Psoas muscle (tissue), 8 donors: ENCODE measurements around the gene UNCX. TPM values are rescaled to one million over a fixed set of nuclear protein-coding genes. Genes with fewer than 3 reads are reported as not detected.
"Not testable (repeated sequence)": the region's sequence is repeated elsewhere in the genome, so short reads cannot be mapped to it uniquely, and the experiment has no call there.

ENCODE experiments used
- ATAC-seq, 4 donors: fragments of 200-7000 bp; cut with Tn5 transposase; one replicate each; pipeline ENCODE4 v1.9.1; 2020; ENCODE audit warnings: moderate library complexity in 3 of 4, mild to moderate bottlenecking in 2 of 4
- DNase-seq, 2 donors: peaks; one replicate each; pipeline ENCODE4 v3.0.0-alpha.2; 2020
- H3K27ac ChIP-seq: fragments of 200-600 bp; one replicate; pipeline ENCODE4 v1.8.0; 2022
- H3K27me3 ChIP-seq, 3 donors: fragments of 200-600 bp in 1 of 3; one replicate each; pipeline versions ENCODE4 v1.6.1 to v1.8.0; 2013 to 2022; ENCODE audit warnings: low read length in 2 of 3, mild to moderate bottlenecking in 2 of 3, moderate library complexity in 1 of 3; ENCODE audit not compliant: insufficient read depth in 3 of 3
- H3K36me3 ChIP-seq, 2 donors: fragments of 200-600 bp in 1 of 2; one replicate each; pipeline versions ENCODE4 v1.6.1 to v1.8.0; 2013 to 2022; ENCODE audit warnings: low read depth in 1 of 2, mild to moderate bottlenecking in 1 of 2, moderate library complexity in 1 of 2; ENCODE audit not compliant: insufficient read depth in 1 of 2
- H3K4me1 ChIP-seq: fragments of 200-600 bp; one replicate; pipeline ENCODE4 v1.8.0; 2022
- H3K4me3 ChIP-seq: fragments of 200-600 bp; one replicate; pipeline ENCODE4 v1.8.0; 2022; ENCODE audit warnings: mild to moderate bottlenecking
- H3K9me3 ChIP-seq: fragments of 200-600 bp; one replicate; pipeline ENCODE4 v1.8.0; 2022
- CTCF ChIP-seq: fragments of 200-600 bp; IDR thresholded peaks from one replicate; pipeline ENCODE4 v1.8.0; 2022; ENCODE audit warnings: antibody characterized with exemption
- WGBS, 3 donors: extraction: QIAGEN DNeasy Blood & Tissue Kit; methylation state at CpG; one replicate each; pipeline versions ENCODE4 v1.1.6 to v1.1.7; 2013; 5-methylcytosine and 5-hydroxymethylcytosine counted together
- intact Hi-C, 2 donors: fragments of 100-400 bp; cut with DNase I; formaldehyde crosslinking; loops; one replicate each; pipeline versions ENCODE4 v1.11.0 to v1.14.2; 2022
- polyA plus RNA-seq, 3 donors: library from polyadenylated mRNA; stranded (reverse); fragments of 200-250 nt; gene quantifications; one replicate each; pipeline ENCODE4 v1.2.3, GENCODE V29; 2013
- total RNA-seq, 4 donors: library from RNA; stranded (reverse); fragmentation: NEBNext Ultra II Directional in 2 of 4; extraction: Animal tissue kit (Norgen Biotek cat#: 25700) in 2 of 4; gene quantifications; one replicate each; pipeline versions ENCODE4 v1.2.1 to v1.2.4, GENCODE V29; 2021 to 2023
- donor health status: healthy with polysubstance abuse.
- donor health status: DM: no; HTN: no; CAD: no; lungs with moderate emphysema.
- donor health status: Bipolar disorder and iron deficiency.
- donor health status: healthy.
- donor health status: DM: yes; HTN: yes; CAD: no.
- donor health status: DM: no; HTN: no; CAD: no.
- donor health status: DM: no; HTN: no; CAD: no.
- donor health status: DM: yes; HTN: yes; CAD: no.

The UNCX gene
- total and polyA plus RNA-seq, 7 donors: not detected

GRCh38 chr7:1278543-1278942 is 45.9 kb downstream of the UNCX start:
- 80 to 94% (median 85%) methylated on average over 10 of the region's 10 CpGs for WGBS, 3 donors
- TF ChIP-seq CTCF: no peak
- H3K4me3 ChIP-seq: no peak overlapping the region
- no peak for DNase-seq
- H3K36me3 ChIP-seq: no peaks in the 10 kb centered on the region
- no peaks in the 10 kb centered on the region for H3K9me3 ChIP-seq
- H3K27me3 ChIP-seq: peaks cover 0 to 51% (median 9%) of the 10 kb centered on the region in 3 donors
- H3K27ac ChIP-seq: no peak overlapping the region
- no peaks in the 10 kb centered on the region for H3K4me1 ChIP-seq
- intact Hi-C loops: no loop called here
- ATAC-seq: no peak

GRCh38 chr7:1279041-1279440 is 46.4 kb downstream of the UNCX start:
- H3K9me3 ChIP-seq: no peaks in the 10 kb centered on the region
- no peak for TF ChIP-seq CTCF
- ATAC-seq (no peak), DNase-seq (peak in 1 of 2 donors; percentile 6)
- 77 to 86% (median 81%) methylated on average over 16 of the region's 16 CpGs for WGBS, 3 donors
- no peak overlapping the region for H3K27ac ChIP-seq
- H3K36me3 ChIP-seq: no peaks in the 10 kb centered on the region
- H3K4me1 ChIP-seq: no peaks in the 10 kb centered on the region
- no peak overlapping the region for H3K4me3 ChIP-seq
- intact Hi-C loops: no loop called here
- peaks cover 0 to 51% (median 9%) of the 10 kb centered on the region in 3 donors for H3K27me3 ChIP-seq

GRCh38 chr7:1279895-1280294 is 47.2 kb downstream of the UNCX start:
- H3K4me3 ChIP-seq, H3K9me3 ChIP-seq, H3K4me1 ChIP-seq, H3K36me3 ChIP-seq, intact Hi-C loops, H3K27ac ChIP-seq, ATAC-seq, DNase-seq: not testable (repeated sequence)
- peaks cover 0 to 47% (median 13%) of the 10 kb centered on the region in 3 donors for H3K27me3 ChIP-seq
- WGBS, 3 donors: 54 to 63% (median 59%) methylated on average over 3 to 4 of the region's 4 CpGs

GRCh38 chr7:1281068-1281467 is 48.4 kb downstream of the UNCX start:
- Histone ChIP-seq H3K27me3 (peaks cover 0 to 47% (median 10%) of the 10 kb centered on the region in 3 donors), H3K9me3 (no peaks in the 10 kb centered on the region), H3K4me1 (no peaks in the 10 kb centered on the region), H3K36me3 (no peaks in the 10 kb centered on the region), H3K27ac (no peak overlapping the region), H3K4me3 (no peak overlapping the region)
- TF ChIP-seq CTCF: no peak
- DNase-seq: peak in 1 of 2 donors; percentile 1
- no peak for ATAC-seq
- intact Hi-C loops: no loop called here
- 49 to 61% (median 56%) methylated on average over 13 of the region's 13 CpGs for WGBS, 3 donors

GRCh38 chr7:1282679-1283078 is 50.0 kb downstream of the UNCX start:
- Histone ChIP-seq H3K36me3 (no peaks in the 10 kb centered on the region), H3K27me3 (peaks cover 0 to 38% (median 10%) of the 10 kb centered on the region in 3 donors), H3K4me1 (no peaks in the 10 kb centered on the region), H3K9me3 (no peaks in the 10 kb centered on the region), H3K4me3 (no peak overlapping the region), H3K27ac (no peak overlapping the region)
- no peak for TF ChIP-seq CTCF
- 79 to 82% (median 81%) methylated on average over 5 of the region's 5 CpGs for WGBS, 3 donors
- ATAC-seq (no peak), DNase-seq (no peak)
- intact Hi-C loops: no loop called here
